ENCODE results near the gene SSH3.
A peak's percentile ranks its signal among the peaks of the same experiment; 100 is the strongest.

Gene SSH3, protein sequence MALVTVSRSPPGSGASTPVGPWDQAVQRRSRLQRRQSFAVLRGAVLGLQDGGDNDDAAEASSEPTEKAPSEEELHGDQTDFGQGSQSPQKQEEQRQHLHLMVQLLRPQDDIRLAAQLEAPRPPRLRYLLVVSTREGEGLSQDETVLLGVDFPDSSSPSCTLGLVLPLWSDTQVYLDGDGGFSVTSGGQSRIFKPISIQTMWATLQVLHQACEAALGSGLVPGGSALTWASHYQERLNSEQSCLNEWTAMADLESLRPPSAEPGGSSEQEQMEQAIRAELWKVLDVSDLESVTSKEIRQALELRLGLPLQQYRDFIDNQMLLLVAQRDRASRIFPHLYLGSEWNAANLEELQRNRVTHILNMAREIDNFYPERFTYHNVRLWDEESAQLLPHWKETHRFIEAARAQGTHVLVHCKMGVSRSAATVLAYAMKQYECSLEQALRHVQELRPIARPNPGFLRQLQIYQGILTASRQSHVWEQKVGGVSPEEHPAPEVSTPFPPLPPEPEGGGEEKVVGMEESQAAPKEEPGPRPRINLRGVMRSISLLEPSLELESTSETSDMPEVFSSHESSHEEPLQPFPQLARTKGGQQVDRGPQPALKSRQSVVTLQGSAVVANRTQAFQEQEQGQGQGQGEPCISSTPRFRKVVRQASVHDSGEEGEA

DNA sequence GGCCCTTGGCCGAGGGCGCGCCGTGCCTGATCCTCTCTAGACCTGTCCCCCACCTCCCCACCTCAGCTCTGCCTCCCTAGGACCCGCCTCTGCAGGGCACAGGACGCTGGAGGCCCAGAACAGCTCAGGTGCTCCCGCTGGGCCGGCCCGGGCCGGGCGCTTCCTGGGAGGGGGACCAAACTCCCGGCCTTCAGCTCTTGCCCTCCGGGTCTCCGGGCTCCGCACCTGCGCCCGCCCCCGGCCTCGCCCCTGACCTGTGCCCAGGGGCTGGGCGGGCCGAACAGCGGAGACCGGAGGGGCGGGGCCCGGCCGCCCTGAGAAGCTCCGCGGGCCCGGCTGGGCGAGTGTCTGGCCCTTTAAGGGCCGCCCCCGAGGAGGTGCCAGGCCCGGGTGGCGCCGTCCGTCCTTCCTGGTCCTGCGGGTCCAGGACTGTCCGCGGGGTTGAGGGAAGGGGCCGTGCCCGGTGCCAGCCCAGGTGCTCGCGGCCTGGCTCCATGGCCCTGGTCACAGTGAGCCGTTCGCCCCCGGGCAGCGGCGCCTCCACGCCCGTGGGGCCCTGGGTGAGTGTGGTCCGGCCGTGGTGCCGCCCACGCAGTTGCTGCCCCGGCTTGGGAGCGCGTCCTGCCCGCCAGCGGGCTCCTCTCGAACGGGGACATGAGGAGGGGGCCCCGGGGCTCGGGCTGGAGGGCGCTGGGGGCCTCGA lies at the start of gene SSH3:
SSH3 (plus strand) TSS at position 399 of the 703 bp plus-strand sequence; CDS start at position 495, 96 bp downstream.
- peak; percentile 63 for DNase-seq

DNA sequence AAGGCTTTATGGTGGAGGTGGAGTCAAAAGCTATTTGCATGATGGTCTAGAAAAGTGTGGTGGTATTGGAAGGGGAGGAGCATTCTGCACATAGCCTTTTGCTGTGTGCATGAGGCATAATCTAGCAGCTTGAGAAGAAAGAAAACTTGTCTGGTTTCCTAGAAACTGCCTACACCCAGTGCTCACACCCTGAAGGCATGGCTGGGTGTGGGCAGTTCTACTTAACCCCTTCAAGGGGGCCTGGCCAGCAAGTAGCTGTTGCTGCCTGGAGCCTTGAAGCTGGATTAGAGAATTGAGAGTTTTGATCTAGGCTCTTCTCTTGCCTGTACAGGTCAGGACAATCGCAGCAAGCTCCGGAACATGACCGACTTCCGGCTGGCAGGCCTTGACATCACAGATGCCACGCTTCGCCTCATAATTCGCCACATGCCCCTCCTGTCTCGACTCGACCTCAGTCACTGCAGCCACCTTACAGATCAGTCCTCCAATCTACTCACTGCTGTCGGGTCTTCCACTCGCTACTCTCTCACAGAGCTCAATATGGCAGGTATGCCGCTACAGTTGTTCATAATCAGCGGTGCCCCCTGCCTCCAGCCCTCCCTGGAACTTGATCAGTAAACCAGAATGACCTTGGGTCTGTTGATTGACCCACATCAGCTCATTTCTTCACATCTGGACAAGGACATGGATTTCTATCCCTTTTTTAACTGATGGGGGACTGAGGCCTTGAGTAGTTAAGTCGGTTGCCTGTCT lies 49.3 kb upstream of the SSH3 start:
- DNase-seq = no peak

GRCh38 chr11:67254798-67255197 lies 48.5 kb upstream of the SSH3 start:
- DNase-seq = no peak

DNA sequence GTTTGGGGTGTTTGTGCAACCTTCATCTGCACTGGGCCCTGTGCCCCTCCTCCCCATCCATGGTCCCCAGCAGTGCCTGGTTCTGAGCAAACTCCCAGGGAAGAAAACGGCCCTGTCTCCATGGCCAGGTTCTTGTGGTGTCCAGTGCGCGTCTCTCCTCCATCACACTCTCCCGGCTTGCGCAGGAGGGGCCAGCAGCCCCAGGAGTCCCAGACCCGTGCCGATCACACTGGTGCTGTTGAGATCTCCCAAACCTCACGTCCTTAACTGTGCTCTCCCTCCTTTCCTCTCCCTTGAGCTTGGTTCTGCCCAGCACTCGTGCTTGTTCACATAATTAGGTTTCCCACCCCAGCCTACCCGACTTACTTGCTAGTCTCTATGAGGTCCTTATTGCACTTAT lies 48.0 kb upstream of the SSH3 start:
- no peak for DNase-seq

DNA sequence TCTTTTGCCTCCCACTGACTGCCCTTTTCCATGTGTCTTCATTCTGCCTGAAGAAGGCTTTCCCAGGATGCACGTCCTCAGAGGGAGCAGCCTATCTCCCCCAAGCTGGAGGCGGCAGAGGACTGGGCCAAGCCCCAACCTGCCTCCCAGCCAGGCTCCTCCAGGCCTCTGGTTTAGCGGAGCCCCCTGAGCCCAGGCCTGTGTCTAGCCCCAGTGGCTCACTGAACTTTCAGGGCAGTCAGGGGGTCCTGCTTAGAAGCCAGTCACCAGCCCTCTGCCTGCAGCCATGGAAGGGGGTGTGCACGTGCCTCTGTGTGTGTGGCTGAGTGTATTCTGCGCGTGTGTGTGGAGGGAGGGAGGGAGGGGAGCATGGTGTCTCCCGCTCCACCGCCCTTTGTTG lies 47.5 kb upstream of the SSH3 start:
- DNase-seq = no peak

- no peak for DNase-seq
Measured at GRCh38 chr11:67256477-67257135, 46.7 kb upstream of the SSH3 start.

GRCh38 chr11:67260406-67260805 lies 42.9 kb upstream of the SSH3 start:
- no peak for DNase-seq

- DNase-seq = peak; percentile 59
Measured at GRCh38 chr11:67260885-67261639, 42.3 kb upstream of the SSH3 start.

DNA sequence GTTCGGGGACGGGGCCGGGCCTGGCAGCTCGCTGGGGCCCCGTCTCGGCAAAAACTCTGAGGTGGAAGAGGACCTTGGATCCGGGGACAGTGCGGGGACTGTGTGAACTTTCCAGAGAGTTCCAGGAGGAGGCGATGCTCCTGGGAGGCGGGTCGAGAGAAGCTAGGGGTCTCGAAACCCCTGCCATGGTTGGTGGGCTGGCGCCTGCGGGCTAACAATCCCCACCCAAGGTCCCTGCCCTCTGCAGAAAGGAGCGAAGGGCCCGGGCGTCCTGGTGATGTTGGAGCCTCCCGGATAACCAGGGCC lies 41.7 kb upstream of the SSH3 start:
- no peak for DNase-seq

DNA sequence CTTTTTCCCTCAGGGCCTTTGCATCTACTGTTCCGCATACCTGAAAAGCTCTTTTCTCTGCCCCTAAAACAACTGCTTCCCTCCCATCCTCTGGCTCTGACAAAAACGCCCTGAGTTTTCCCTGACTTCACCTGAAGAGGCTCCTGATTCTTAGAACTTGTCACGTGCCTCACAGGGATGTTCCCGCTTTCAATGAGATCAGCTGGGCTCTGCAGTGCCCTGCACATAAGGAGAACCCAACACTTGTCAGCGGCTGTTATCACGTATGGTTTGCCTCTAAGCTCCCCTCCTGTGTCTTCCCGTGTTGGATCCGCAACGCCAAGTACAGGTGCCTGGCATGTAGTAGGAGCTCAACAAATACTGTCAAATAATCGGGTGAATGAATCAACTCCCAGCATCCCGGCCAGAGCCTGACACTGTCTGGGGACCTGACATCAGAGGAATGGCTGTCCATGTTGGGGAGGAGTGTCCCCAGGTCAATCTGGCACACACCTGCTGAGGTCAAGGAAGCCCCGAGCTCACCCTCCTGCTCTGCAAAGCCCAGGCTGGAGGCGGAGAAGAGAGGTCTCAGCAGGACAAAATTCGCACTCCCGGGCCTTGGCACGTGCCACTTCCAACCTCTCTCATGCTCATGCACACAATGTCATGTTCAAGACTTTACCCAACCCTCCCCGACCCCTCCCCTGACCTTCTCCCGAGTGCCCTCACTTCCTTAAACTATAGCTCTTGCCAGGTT lies 41.2 kb upstream of the SSH3 start:
- DNase-seq = no peak

GRCh38 chr11:67262731-67263675 lies 40.3 kb upstream of the SSH3 start:
- peak; percentile 83 for DNase-seq

DNA sequence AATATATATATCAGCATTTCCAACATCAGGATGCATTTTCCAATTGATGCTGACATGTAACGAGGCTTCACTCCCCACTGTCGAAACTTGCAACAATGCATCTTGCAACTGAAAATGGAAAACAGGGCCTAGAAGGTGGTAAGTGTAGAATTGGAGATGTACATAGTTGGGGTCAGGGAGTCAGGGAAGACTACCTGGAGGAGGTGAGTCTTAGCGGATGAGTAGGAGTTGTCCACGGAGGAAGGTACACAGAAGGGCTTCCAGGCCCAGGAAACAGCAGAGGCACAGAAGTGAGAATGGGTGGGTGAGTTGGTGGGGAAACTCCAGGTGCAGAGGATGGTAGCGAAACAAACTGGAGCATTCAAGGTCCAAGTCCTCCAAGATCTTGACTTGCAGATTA lies 39.1 kb upstream of the SSH3 start:
- no peak for DNase-seq

- no peak for DNase-seq
Measured at GRCh38 chr11:67264877-67265632, 38.3 kb upstream of the SSH3 start.

DNA sequence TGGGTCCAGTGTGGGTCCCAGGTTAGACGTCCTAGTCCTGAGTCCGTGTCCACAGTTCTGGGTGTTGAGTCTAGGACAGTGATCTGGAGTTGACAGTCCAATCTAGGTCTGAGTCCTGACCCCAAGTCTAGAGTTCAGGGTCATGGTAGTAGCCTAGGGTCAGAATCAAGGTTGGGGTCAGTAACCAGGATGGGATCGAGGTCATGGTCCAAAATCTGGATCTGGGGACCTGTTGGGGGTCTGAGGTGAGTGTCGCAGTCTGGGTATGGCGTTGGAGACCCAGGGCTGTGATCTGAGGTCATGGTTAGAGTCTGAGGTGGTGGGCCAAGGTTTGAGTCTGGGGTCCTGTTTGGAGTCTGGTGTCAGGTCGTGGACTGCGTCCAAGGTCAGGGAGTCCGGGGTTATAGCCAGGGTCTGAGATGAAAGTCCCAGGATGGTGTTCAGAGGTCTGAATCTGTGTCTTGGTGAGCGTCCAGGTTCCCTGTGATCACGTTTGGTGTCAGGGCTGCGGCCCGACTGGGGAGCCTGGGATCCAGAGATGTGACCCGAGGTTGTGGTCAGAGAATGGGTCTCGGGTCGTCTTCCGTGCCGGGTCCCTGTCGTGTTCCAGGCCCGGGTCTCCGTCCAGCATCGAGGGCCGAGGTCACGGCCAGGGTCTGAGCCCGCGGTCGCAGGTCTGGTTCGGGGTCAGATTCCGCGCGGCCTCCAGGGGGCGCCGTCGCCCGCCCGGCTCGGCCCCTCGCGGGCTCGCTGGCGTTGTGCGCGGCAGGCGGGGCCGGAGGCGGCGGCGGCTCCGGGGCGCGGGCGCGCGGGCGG lies 37.5 kb upstream of the SSH3 start:
- DNase-seq = peak; percentile 83

- DNase-seq = peak; percentile 59
Measured at GRCh38 chr11:67266449-67267187, 36.7 kb upstream of the SSH3 start, which contains the start of gene GRK2. GRK2 (plus strand) TSS chr11:67266473; CDS start chr11:67266700, 227 bp downstream.

- DNase-seq = peak; percentile 59
Measured at GRCh38 chr11:67267188-67268080, 35.9 kb upstream of the SSH3 start.

Measured in CD4-positive, alpha-beta T cell treated with Interleukin-6 for 4 hours (primary cell).